ENCODE data around the gene XDH. TPM values are rescaled to one million over a fixed set of nuclear protein-coding genes. Genes with fewer than 3 reads are reported as not detected.
A peak's percentile ranks its signal among the peaks of the same experiment; 100 is the strongest.

The XDH gene
- total RNA-seq, 2 donors from 2014 or later, result not detected

DNA sequence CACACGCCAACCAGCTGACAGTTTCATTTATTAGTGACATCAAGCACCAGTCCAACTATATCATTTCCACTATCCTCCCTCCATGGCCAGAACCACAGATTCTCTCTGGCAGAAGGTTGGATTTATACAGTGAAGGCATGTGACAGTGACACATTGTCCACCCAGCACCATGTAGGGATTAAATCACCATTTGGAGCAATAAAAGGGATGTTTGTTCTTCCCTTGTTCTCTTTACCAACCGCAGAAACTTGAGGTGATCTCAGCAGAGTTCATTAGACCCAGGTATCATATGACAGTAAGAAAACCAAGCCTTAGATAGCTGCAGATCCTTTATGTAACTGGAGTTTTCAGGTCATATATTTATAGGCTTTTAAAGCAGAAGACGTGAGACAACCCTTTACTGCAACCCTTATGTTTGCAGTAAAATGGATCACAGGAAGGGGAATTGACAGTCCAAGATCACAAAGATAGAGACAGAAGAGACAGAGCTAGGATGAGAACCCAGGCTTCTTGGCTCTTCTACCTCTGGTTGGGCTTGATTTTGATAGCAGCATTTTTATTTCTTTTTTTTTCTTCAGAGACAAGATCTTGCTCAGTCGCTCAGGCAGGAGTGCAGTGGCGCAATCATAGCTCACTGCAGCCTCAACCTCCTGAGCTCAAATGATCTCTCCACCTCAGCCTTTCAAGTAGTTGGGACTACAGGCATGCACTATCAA lies 80.1 kb downstream of the XDH start:
- no peak overlapping the region for H3K4me3 ChIP-seq
- peak; percentile 46 for DNase-seq (ENCODE audit: low spot score)
- H3K36me3 ChIP-seq, result no peaks in the 10 kb centered on the region
- no peaks in the 10 kb centered on the region for H3K9me3 ChIP-seq
- TF ChIP-seq, protein P1, sequence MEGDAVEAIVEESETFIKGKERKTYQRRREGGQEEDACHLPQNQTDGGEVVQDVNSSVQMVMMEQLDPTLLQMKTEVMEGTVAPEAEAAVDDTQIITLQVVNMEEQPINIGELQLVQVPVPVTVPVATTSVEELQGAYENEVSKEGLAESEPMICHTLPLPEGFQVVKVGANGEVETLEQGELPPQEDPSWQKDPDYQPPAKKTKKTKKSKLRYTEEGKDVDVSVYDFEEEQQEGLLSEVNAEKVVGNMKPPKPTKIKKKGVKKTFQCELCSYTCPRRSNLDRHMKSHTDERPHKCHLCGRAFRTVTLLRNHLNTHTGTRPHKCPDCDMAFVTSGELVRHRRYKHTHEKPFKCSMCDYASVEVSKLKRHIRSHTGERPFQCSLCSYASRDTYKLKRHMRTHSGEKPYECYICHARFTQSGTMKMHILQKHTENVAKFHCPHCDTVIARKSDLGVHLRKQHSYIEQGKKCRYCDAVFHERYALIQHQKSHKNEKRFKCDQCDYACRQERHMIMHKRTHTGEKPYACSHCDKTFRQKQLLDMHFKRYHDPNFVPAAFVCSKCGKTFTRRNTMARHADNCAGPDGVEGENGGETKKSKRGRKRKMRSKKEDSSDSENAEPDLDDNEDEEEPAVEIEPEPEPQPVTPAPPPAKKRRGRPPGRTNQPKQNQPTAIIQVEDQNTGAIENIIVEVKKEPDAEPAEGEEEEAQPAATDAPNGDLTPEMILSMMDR (IDR thresholded peaks at IDR 0.05), result no peak
- H3K27ac ChIP-seq, result no peak overlapping the region
- no peaks in the 10 kb centered on the region for H3K27me3 ChIP-seq
- H3K4me1 ChIP-seq, result peaks cover 0 to 6% of the 10 kb centered on the region in 2 donors

DNA sequence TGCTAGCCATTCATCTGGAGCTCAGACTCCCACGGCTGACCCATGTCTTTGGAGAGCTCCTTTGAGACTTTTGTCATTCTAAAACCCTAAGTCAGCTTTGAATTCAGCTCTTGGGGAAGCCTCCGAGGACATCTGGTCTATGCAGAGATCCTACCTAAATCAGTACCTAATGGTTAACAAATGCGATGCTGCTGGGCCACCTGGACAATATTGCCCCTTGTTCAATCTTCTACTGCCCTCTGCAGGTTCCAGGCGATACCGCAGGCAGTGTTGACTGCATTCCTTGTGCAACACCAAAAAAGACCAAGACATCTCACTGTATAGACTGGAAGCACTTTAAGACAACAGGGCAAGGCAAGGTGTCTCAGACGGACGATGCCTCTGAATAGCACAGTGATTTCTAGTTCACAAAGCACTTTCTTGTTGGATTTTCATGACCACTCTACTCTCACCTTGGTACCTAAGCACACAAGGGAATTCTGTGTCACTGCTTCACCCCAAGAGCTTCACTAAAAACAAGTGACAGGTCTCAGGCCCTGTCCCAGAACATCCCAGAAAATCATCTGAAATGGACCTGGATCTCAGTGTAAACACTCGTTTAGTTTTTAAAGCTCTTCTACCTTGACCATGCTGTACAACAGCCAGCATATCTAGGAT lies 80.9 kb downstream of the XDH start:
- H3K27ac ChIP-seq, result no peak overlapping the region
- TF ChIP-seq, protein P1 (IDR thresholded peaks at IDR 0.05), result peak; percentile 84 to 96
- peaks cover 0 to 6% of the 10 kb centered on the region in 2 donors for H3K4me1 ChIP-seq
- no peaks in the 10 kb centered on the region for H3K36me3 ChIP-seq
- peak; percentile 83 for DNase-seq (ENCODE audit: low spot score)
- no peaks in the 10 kb centered on the region for H3K9me3 ChIP-seq
- no peak overlapping the region for H3K4me3 ChIP-seq
- H3K27me3 ChIP-seq, result no peaks in the 10 kb centered on the region

DNA sequence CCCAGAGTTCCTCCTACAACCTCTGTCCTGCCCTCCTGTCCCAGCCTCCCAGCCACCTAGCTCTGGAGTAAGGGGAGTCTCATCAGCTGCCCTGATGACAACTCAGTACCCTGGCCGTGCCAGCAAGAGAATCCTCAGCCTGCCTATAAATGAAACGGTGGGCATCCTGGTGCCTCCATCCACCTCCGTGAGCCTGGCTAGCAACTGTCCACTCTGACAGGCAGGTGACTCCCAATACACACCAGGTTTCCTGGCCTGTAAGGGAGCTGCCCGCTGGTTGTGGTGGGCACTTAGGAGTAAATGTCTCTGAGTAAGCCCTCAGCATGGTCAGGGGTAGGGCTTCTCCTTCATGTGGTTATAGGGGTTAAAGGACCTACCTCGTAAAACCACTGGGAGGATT lies 81.5 kb downstream of the XDH start:
- TF ChIP-seq, protein P1 (IDR thresholded peaks at IDR 0.05), result no peak
- no peaks in the 10 kb centered on the region for H3K36me3 ChIP-seq

DNA sequence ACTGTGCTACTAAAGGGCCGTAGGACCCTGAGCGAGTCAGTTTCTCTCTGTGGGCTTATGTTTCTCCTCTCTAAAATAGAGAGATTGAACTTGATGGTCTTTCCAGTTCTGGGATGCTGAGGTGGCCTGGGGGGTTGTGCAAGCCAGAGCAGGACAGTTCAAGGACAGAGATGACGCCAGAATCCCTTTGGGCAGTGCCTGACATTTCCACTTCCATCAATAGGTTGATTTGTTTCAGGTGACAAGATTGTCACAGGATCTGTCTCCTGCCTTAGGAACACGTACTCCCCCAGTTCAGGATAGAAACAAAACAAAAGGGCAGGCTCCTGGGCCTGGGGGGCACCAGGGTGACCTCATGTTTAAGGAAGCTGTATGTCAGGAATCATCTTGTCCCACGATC lies 82.0 kb downstream of the XDH start:
- Histone ChIP-seq H3K27me3 (no peaks in the 10 kb centered on the region), H3K9me3 (no peaks in the 10 kb centered on the region), H3K27ac (no peak overlapping the region), H3K4me1 (peaks cover 0 to 6% of the 10 kb centered on the region in 2 donors), H3K4me3 (no peak overlapping the region), H3K36me3 (no peaks in the 10 kb centered on the region)
- DNase-seq (ENCODE audit: low spot score), result peak; percentile 43
- TF ChIP-seq, protein P1 (IDR thresholded peaks at IDR 0.05), result no peak

More for the DNA sequence above, 81.5 kb downstream of the XDH start:
- Histone ChIP-seq H3K9me3 (no peaks in the 10 kb centered on the region), H3K27me3 (no peaks in the 10 kb centered on the region), H3K4me1 (peaks cover 0 to 6% of the 10 kb centered on the region in 2 donors), H3K4me3 (no peak overlapping the region), H3K27ac (no peak overlapping the region)
- DNase-seq (ENCODE audit: low spot score), result peak; percentile 40

DNA sequence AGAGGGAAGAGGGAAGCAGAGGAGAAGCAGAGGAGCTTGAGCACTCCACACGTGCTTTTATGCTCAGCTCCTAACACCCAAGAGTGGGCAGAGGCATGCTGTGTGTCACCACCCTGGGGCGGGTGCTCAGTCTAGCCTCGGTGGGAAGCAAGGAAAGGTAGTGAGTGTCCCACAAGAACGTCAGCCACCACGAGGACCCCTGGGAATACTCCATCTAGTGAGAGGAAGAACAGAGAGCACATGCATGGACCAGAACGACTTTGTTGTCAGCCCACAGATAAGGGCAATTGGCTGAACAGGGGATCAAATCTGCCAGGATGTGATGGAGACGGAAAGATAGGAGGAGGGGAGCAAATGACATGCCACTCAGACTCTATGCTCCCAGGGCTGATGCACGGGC lies 83.4 kb downstream of the XDH start:
- Histone ChIP-seq H3K36me3 (no peaks in the 10 kb centered on the region), H3K27ac (no peak overlapping the region), H3K4me3 (no peak overlapping the region), H3K27me3 (no peaks in the 10 kb centered on the region), H3K9me3 (no peaks in the 10 kb centered on the region), H3K4me1 (peaks cover 0 to 3% of the 10 kb centered on the region in 2 donors)
- TF ChIP-seq, protein P1 (IDR thresholded peaks at IDR 0.05), result no peak
- no peak for DNase-seq (ENCODE audit: low spot score)
